Right lobe of liver (tissue), 4 donors: ENCODE measurements around the gene ZNF708.

Experiments
- POLR2A ChIP-seq: fragments of 450-650 bp; IDR thresholded peaks from one replicate; pipeline ENCODE4 v1.6.1; 2017; ENCODE audit warnings: antibody characterized with exemption, mild to moderate bottlenecking
- TF ChIP-seq, protein P1 (sequence below), 4 donors: fragments of 200-600 bp in 3 of 4; fragments of 450-650 bp in 1 of 4; IDR thresholded peaks; one replicate each; pipeline versions ENCODE4 v1.5.1 to v1.8.0; 2016 to 2022; ENCODE audit warnings: antibody characterized with exemption in 4 of 4, mild to moderate bottlenecking in 2 of 4
- donor health status: DM: no; HTN: no; CAD: no.
- donor health status: DM: no; HTN: no; CAD: no.
- donor health status: DM: no; HTN: yes; CAD: no.

DNA sequence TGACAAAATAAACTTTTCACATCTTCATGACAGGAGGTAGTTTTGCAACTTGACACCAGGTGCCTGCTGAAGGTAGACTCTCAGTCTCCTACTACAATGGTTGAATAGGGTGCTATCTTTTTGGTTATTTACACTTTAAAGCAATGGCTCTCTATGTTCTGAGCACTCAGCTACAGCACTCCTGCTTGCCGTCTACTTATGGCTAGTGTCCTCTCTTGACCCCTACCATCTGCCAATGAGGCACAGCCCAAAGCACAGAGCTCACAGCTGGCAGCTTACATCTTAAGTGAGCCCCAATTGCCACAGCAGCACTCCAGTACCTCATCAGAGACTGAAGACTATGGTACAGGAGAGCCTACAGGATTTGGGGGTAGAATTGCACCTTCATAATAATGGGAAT, 11.4 kb downstream of the ZNF708 start:
- TF ChIP-seq, protein P1, sequence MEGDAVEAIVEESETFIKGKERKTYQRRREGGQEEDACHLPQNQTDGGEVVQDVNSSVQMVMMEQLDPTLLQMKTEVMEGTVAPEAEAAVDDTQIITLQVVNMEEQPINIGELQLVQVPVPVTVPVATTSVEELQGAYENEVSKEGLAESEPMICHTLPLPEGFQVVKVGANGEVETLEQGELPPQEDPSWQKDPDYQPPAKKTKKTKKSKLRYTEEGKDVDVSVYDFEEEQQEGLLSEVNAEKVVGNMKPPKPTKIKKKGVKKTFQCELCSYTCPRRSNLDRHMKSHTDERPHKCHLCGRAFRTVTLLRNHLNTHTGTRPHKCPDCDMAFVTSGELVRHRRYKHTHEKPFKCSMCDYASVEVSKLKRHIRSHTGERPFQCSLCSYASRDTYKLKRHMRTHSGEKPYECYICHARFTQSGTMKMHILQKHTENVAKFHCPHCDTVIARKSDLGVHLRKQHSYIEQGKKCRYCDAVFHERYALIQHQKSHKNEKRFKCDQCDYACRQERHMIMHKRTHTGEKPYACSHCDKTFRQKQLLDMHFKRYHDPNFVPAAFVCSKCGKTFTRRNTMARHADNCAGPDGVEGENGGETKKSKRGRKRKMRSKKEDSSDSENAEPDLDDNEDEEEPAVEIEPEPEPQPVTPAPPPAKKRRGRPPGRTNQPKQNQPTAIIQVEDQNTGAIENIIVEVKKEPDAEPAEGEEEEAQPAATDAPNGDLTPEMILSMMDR (IDR thresholded peaks at IDR 0.05) = no peak
- no peak for TF ChIP-seq POLR2A
